Endothelial cell of umbilical vein (primary cell): ENCODE data around the gene DEPDC4.

ENCODE experiments used
- CTCF ChIP-seq, 2 donors: IDR thresholded peaks; 1 replicate in 1 of 2; 2 replicates in 1 of 2; pipeline ENCODE4 v1.5.1; 2011; ENCODE audit warnings: low read length in 2 of 2, mild to moderate bottlenecking in 2 of 2, moderate library complexity in 2 of 2, control low read depth in 1 of 2, inconsistent platforms in 1 of 2, low read depth in 1 of 2; ENCODE audit not compliant: insufficient read depth in 1 of 2; ENCODE audit errors: extremely low read depth in 1 of 2
- EZH2 ChIP-seq: IDR thresholded peaks from 2 replicates; pipeline ENCODE4 v1.6.1; 2012; ENCODE audit warnings: borderline replicate concordance, low read depth, mild to moderate bottlenecking, moderate library complexity, low read length, inconsistent platforms; ENCODE audit not compliant: severe bottlenecking
- FOS ChIP-seq: IDR thresholded peaks from 2 replicates; pipeline ENCODE4 v1.6.1; 2011; ENCODE audit warnings: mild to moderate bottlenecking, low read length, moderate library complexity, borderline replicate concordance; ENCODE audit not compliant: insufficient read depth
- GATA2 ChIP-seq: IDR thresholded peaks from 2 replicates; pipeline ENCODE4 v1.7.0; 2011; ENCODE audit warnings: low read depth, mild to moderate bottlenecking, moderate library complexity, mixed read lengths, low read length; ENCODE audit not compliant: insufficient read length, insufficient read depth
- JUN ChIP-seq: IDR thresholded peaks from 2 replicates; pipeline ENCODE4 v1.6.1; 2011; ENCODE audit warnings: borderline replicate concordance, low read depth; ENCODE audit not compliant: insufficient read length, insufficient read depth
- MAX ChIP-seq: IDR thresholded peaks from 2 replicates; pipeline ENCODE4 v1.6.1; 2011; ENCODE audit not compliant: insufficient read depth, insufficient read length
- MYC ChIP-seq: IDR thresholded peaks from one replicate; pipeline ENCODE4 v1.6.1; 2011; ENCODE audit warnings: mild to moderate bottlenecking, low read depth, low read length
- POLR2A ChIP-seq: IDR thresholded peaks from 2 replicates; pipeline ENCODE4 v1.6.1; 2012; ENCODE audit warnings: low read depth, mild to moderate bottlenecking, control low read depth, low read length
- POLR2AphosphoS5 ChIP-seq: IDR thresholded peaks from 2 replicates; pipeline ENCODE4 v1.6.1; 2012; ENCODE audit warnings: low read depth, mild to moderate bottlenecking, control low read depth, low read length, moderate library complexity; ENCODE audit not compliant: insufficient read depth

GRCh38 chr12:100251917-100252316 lies 15.0 kb downstream of the DEPDC4 start:
- TF ChIP-seq CTCF (IDR thresholded peaks at IDR 0.05; ENCODE audit: extremely low read depth in 1 of 2, insufficient read depth in 1 of 2, low read depth in 1 of 2, low read length in 2 of 2) (no peak), GATA2 (no peak), POLR2A (no peak), MAX (no peak), EZH2 (no peak), MYC (no peak), POLR2AphosphoS5 (no peak), FOS (no peak), JUN (no peak)
